K562 (cell line): ENCODE data around the gene GOLT1A. TPM values are rescaled to one million over a fixed set of nuclear protein-coding genes. Genes with fewer than 3 reads are reported as not detected.

ENCODE experiments used
- ATAC-seq: fragments of 200-7000 bp; cut with Tn5 transposase; 3 replicates; pipeline ENCODE4 v1.9.1; 2020; ENCODE audit warnings: moderate library complexity
- BruUV-seq: library from RNA; stranded (reverse); fragments of 400-500 nt; replicated peaks from 2 replicates; lab custom pipeline; 2021; lab: Mats Ljungman, UMichigan
- CTCF ChIA-PET: fragments of 300-600 bp; formaldehyde crosslinking; extraction: SDS; loops from one replicate; lab custom pipeline; 2021; ENCODE audit warnings: low intra/inter-chr PET ratio; lab: Yijun Ruan, JAX
- POLR2A ChIA-PET: fragments of 300-600, 350-650 bp; sonication (Branson Sonifier 250); formaldehyde crosslinking; extraction: SDS; loops from one replicate; lab custom pipeline; 2021; ENCODE audit warnings: antibody characterized with exemption, inconsistent platforms; lab: Yijun Ruan, JAX
- DNase-seq, 4 experiments: peaks; one replicate each; pipeline versions ENCODE4 v3.0.0 to v3.0.0-alpha.2; 2011 to 2018; ENCODE audit warnings: low spot score in 3 of 4, mixed read lengths in 3 of 4; ENCODE audit errors: extremely low read depth in 1 of 4
- FAIRE-seq: peaks from 2 replicates; lab custom pipeline; 2011; peaks lifted over from hg19 to GRCh38; lab: Jason Lieb, UNC
- H2AFZ ChIP-seq: 2 replicates; pipeline ENCODE4 v1.6.0; 2011; ENCODE audit warnings: low read depth, low read length, control low read depth, inconsistent platforms
- H3K27ac ChIP-seq: fragments of 200-600 bp; 3 replicates; pipeline ENCODE4 v1.8.0; 2011; ENCODE audit warnings: low read depth, mild to moderate bottlenecking, control low read depth, inconsistent platforms, low read length, moderate library complexity, mixed read lengths; ENCODE audit errors: extremely low read depth
- H3K27me3 ChIP-seq, 2 experiments: fragments of 300-600 bp in 1 of 2; 2 replicates in 1 of 2; 3 replicates in 1 of 2; pipeline versions ENCODE4 v1.6.0 to v1.8.0; 2011; ENCODE audit warnings: inconsistent platforms in 2 of 2, low read length in 2 of 2, mild to moderate bottlenecking in 1 of 2, mixed read lengths in 1 of 2, moderate library complexity in 1 of 2; ENCODE audit not compliant: control insufficient read depth in 2 of 2, insufficient read depth in 2 of 2
- H3K36me3 ChIP-seq: fragments of 300-600 bp; 3 replicates; pipeline ENCODE4 v1.8.0; 2011; ENCODE audit warnings: mild to moderate bottlenecking, low read length, inconsistent platforms; ENCODE audit not compliant: control insufficient read depth, insufficient read depth
- H3K4me1 ChIP-seq, 2 experiments: fragments of 200-600 bp in 1 of 2; replicated peaks in 1 of 2; 2 replicates in 1 of 2; 3 replicates in 1 of 2; pipeline versions ENCODE4 v1.5.1 to v1.8.0; 2011; ENCODE audit warnings: inconsistent platforms in 2 of 2, low read length in 2 of 2, mild to moderate bottlenecking in 1 of 2, mixed read lengths in 1 of 2, moderate library complexity in 1 of 2; ENCODE audit not compliant: control insufficient read depth in 2 of 2, insufficient read depth in 2 of 2
- H3K4me2 ChIP-seq: 2 replicates; pipeline ENCODE4 v1.6.1; 2011; ENCODE audit warnings: low read length, control low read depth, inconsistent platforms, mixed read lengths; ENCODE audit not compliant: insufficient read depth
- H3K4me3 ChIP-seq: fragments of 200-600 bp; sonication (generic), shearing (Covaris generic); 2 replicates; pipeline ENCODE4 v1.5.1; 2016; ENCODE audit warnings: control low read depth, inconsistent platforms
- H3K79me2 ChIP-seq: fragments of 200-600 bp; 3 replicates; pipeline ENCODE4 v1.8.0; 2011; ENCODE audit warnings: low read length, inconsistent platforms; ENCODE audit not compliant: control insufficient read depth, insufficient read depth
- H3K9ac ChIP-seq, 2 experiments: 2 replicates each; pipeline versions ENCODE4 v1.6.0 to v1.6.1; 2011; ENCODE audit warnings: low read depth in 2 of 2, low read length in 2 of 2, control low read depth in 1 of 2, inconsistent platforms in 1 of 2, mild to moderate bottlenecking in 1 of 2, mixed read lengths in 1 of 2; ENCODE audit not compliant: insufficient read depth in 1 of 2
- H3K9me1 ChIP-seq: one replicate; pipeline ENCODE4 v1.6.0; 2011; ENCODE audit warnings: inconsistent platforms, mild to moderate bottlenecking, low read length, moderate library complexity; ENCODE audit not compliant: control insufficient read depth, insufficient read depth
- H3K9me3 ChIP-seq: replicated peaks from 2 replicates; pipeline ENCODE4 v1.5.1; 2011; ENCODE audit warnings: low read depth, low read length, inconsistent platforms; ENCODE audit not compliant: control insufficient read depth, insufficient read depth
- H4K20me1 ChIP-seq: replicated peaks from 2 replicates; pipeline ENCODE4 v1.6.1; 2011; ENCODE audit warnings: low read length, inconsistent platforms, mixed read lengths; ENCODE audit not compliant: control insufficient read depth, insufficient read depth
- CBX5 ChIP-seq: IDR thresholded peaks from 2 replicates; pipeline ENCODE4 v1.6.1; 2014; ENCODE audit warnings: low read depth, borderline replicate concordance
- CSDE1 ChIP-seq, 2 experiments: fragments of 450-650 bp; IDR thresholded peaks; 2 replicates each; pipeline ENCODE4 v1.6.1; 2016; ENCODE audit warnings: mild to moderate bottlenecking in 1 of 2
- NFXL1 ChIP-seq: fragments of 450-650 bp; formaldehyde crosslinking; IDR thresholded peaks from 2 replicates; pipeline ENCODE4 v1.4.0; 2021; ENCODE audit warnings: mild to moderate bottlenecking
- RBM22 ChIP-seq: fragments of 200-400 bp; formaldehyde crosslinking; IDR thresholded peaks from 2 replicates; pipeline ENCODE4 v1.6.1; 2018; ENCODE audit warnings: low read length, low read depth; ENCODE audit not compliant: poor library complexity, severe bottlenecking
- SMC3 ChIP-seq: conservative IDR thresholded peaks from 2 replicates; pipeline ENCODE4 v1.6.1; 2011; ENCODE audit warnings: low read depth, low read length, improper control_type of control experiment; ENCODE audit not compliant: insufficient read depth
- ZNF121 ChIP-seq: sonication (generic); formaldehyde crosslinking; conservative IDR thresholded peaks from 2 replicates; pipeline ENCODE4 v1.8.0; 2022; ENCODE audit warnings: missing genetic modification reagents
- ZNF174 ChIP-seq: fragments of 250-450 bp; sonication (Bioruptor Pico); IDR thresholded peaks from 2 replicates; pipeline ENCODE4 v1.4.0; 2020; ENCODE audit warnings: mild to moderate bottlenecking
- WGBS: fragments of 100-300 bp; shearing (Covaris generic); methylation state at CpG from one replicate; pipeline ENCODE4 v1.1.6; 2016; ENCODE audit warnings: low coverage, mixed read lengths; ENCODE audit not compliant: insufficient coverage; ENCODE audit errors: missing lambda C conversion rate; 5-methylcytosine and 5-hydroxymethylcytosine counted together
- in situ Hi-C: fragments of 300-500 bp; cut with MboI; formaldehyde crosslinking; loops from 4 replicates; pipeline ENCODE4 v1.15.0; 2018; ENCODE audit warnings: inconsistent platforms, mixed read lengths
- intact Hi-C: fragments of 100-400 bp; cut with micrococcal nuclease; formaldehyde crosslinking; loops from 2 replicates; pipeline ENCODE4 v1.14.2; 2022
- polyA plus RNA-seq, 8 experiments: library from polyadenylated mRNA; depleted of rRNA in 4 of 8; stranded (reverse) in 5 of 8; unstranded in 3 of 8; fragments of >200 nt; fragmentation: Nextera tagmentation in 2 of 8; fragmentation: Illumina TruSeq in 1 of 8; extraction: Ambion mirVana in 2 of 8; extraction: Trizol in 1 of 8; gene quantifications; 2 replicates each; pipeline versions ENCODE4 v1.2.1 to v1.2.3, GENCODE V29; 2011 to 2014; ENCODE audit warnings: inconsistent platforms in 1 of 8, missing spikeins in 1 of 8
- total RNA-seq, 7 experiments: library from RNA; depleted of rRNA in 6 of 7; stranded (reverse); fragments of >200 nt in 6 of 7; fragmentation: Illumina TruSeq in 2 of 7; extraction: Trizol in 2 of 7; gene quantifications; 2 replicates each; pipeline versions ENCODE4 v1.2.1 to v1.2.3, GENCODE V29; 2011 to 2021; ENCODE audit warnings: low replicate concordance in 1 of 7
- TF ChIP-seq, protein P1 (sequence below): fragments of 200-800 bp; sonication (Bioruptor generic); IDR thresholded peaks from 2 replicates; pipeline ENCODE4 v1.6.1; 2016; ENCODE audit warnings: missing genetic modification characterization, missing compliant biosample characterization

Gene GOLT1A
- total and polyA plus RNA-seq, 9 of the 15 experiments (the other 6 are each of a cell fraction or from before 2014, with no cell fraction given): not detected

GRCh38 chr1:204167730-204168129, 46.1 kb downstream of the GOLT1A start:
- no peak for ATAC-seq
- no TSS peak for BruUV-seq
- H3K4me1 ChIP-seq: no peaks in the 10 kb centered on the region; a peak in 1 of 5 replicates
- no peak overlapping the region for H2AFZ ChIP-seq
- ChIA-PET CTCF (no interaction called here), POLR2A (interaction anchor here (2.8 kb wide), 1 partner anchor 8 kb away, joined by 13 read pairs; no protein-coding TSS in a partner anchor)
- H3K79me2 ChIP-seq: no peaks in the 10 kb centered on the region
- H3K9ac ChIP-seq: no peak overlapping the region
- H3K9me1 ChIP-seq: no peaks in the 10 kb centered on the region
- H3K4me3 ChIP-seq: no peak overlapping the region
- no peak for DNase-seq
- in situ Hi-C loops (no loop called here), intact Hi-C loops (no loop called here)
- H4K20me1 ChIP-seq: no peaks in the 10 kb centered on the region
- no peak overlapping the region for H3K27ac ChIP-seq
- 1% methylated on average over 5 of the region's 5 CpGs for WGBS
- peaks cover 3 to 20% of the 10 kb centered on the region in 2 experiments; a peak in 4 of 5 replicates for H3K27me3 ChIP-seq
- no peak overlapping the region for H3K4me2 ChIP-seq
- no peaks in the 10 kb centered on the region for H3K36me3 ChIP-seq
- no peak for FAIRE-seq
- peak; percentile 82 for TF ChIP-seq ZNF121 (CRISPR knock-in tag)
- TF ChIP-seq RBM22: no peak
- 0 out of 2 replicates have a peak, but pooled peaks cover 5% of the 10 kb centered on the region for H3K9me3 ChIP-seq

- no peak for DNase-seq
- CTCF ChIA-PET: interaction anchor here (0.5 kb wide), 1 partner anchor 11 kb away, joined by 3 read pairs; no protein-coding TSS in a partner anchor
- FAIRE-seq: no peak
- no peak within 1 kb of the TSS for H3K9ac ChIP-seq
- H3K4me1 ChIP-seq: no peaks in the 10 kb centered on the region
- no peaks in the 10 kb centered on the region for H3K36me3 ChIP-seq
- intact Hi-C loops (no loop called here), in situ Hi-C loops (no loop called here)
- TF ChIP-seq CBX5: no peak
- no peak for TF ChIP-seq SMC3
- no peak for TF ChIP-seq NFXL1 (CRISPR knock-in tag)
- TF ChIP-seq, protein P1, sequence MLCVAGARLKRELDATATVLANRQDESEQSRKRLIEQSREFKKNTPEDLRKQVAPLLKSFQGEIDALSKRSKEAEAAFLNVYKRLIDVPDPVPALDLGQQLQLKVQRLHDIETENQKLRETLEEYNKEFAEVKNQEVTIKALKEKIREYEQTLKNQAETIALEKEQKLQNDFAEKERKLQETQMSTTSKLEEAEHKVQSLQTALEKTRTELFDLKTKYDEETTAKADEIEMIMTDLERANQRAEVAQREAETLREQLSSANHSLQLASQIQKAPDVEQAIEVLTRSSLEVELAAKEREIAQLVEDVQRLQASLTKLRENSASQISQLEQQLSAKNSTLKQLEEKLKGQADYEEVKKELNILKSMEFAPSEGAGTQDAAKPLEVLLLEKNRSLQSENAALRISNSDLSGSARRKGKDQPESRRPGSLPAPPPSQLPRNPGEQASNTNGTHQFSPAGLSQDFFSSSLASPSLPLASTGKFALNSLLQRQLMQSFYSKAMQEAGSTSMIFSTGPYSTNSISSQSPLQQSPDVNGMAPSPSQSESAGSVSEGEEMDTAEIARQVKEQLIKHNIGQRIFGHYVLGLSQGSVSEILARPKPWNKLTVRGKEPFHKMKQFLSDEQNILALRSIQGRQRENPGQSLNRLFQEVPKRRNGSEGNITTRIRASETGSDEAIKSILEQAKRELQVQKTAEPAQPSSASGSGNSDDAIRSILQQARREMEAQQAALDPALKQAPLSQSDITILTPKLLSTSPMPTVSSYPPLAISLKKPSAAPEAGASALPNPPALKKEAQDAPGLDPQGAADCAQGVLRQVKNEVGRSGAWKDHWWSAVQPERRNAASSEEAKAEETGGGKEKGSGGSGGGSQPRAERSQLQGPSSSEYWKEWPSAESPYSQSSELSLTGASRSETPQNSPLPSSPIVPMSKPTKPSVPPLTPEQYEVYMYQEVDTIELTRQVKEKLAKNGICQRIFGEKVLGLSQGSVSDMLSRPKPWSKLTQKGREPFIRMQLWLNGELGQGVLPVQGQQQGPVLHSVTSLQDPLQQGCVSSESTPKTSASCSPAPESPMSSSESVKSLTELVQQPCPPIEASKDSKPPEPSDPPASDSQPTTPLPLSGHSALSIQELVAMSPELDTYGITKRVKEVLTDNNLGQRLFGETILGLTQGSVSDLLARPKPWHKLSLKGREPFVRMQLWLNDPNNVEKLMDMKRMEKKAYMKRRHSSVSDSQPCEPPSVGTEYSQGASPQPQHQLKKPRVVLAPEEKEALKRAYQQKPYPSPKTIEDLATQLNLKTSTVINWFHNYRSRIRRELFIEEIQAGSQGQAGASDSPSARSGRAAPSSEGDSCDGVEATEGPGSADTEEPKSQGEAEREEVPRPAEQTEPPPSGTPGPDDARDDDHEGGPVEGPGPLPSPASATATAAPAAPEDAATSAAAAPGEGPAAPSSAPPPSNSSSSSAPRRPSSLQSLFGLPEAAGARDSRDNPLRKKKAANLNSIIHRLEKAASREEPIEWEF (CRISPR knock-in tag): no peak
- TF ChIP-seq ZNF174 (CRISPR knock-in tag): no peak
- no peak for TF ChIP-seq CSDE1 (IDR thresholded peaks at IDR 0.05)
- H4K20me1 ChIP-seq: no peaks in the 10 kb centered on the region
- no peaks in the 10 kb centered on the region for H3K9me1 ChIP-seq
- no peaks in the 10 kb centered on the region for H3K79me2 ChIP-seq
- no peak within 1 kb of the TSS for H3K4me3 ChIP-seq
- WGBS: 2% methylated on average over 5 of the region's 5 CpGs
- no peak within 1 kb of the TSS for H3K4me2 ChIP-seq
- H3K9me3 ChIP-seq: 0 out of 2 replicates have a peak, but pooled peaks cover 5% of the 10 kb centered on the region
- H3K27me3 ChIP-seq: peaks cover 3 to 28% of the 10 kb centered on the region in 2 experiments; a peak in 4 of 5 replicates
- ATAC-seq: no peak
- no peak within 1 kb of the TSS for H3K27ac ChIP-seq
- POLR2A ChIA-PET: interaction anchor here (1.0 to 2.8 kb wide), 2 partner anchors 10 to 167 kb away, joined by 3 to 13 read pairs; no protein-coding TSS in a partner anchor
- BruUV-seq: no TSS peak
- no peak within 1 kb of the TSS for H2AFZ ChIP-seq
Observed at GRCh38 chr1:204166219-204166618, 47.6 kb downstream of the GOLT1A start, which contains the start of gene REN. TSS of gene REN (minus strand) at chr1:204166337. CDS start at chr1:204166293, 44 bp downstream.
